Neuron (in vitro differentiated cells): ENCODE measurements around the gene WNT9A.

Experiments used
- H2AFZ ChIP-seq: one replicate; pipeline ENCODE4 v1.6.1; 2013; ENCODE audit warnings: low read depth, mild to moderate bottlenecking, inconsistent platforms, low read length, moderate library complexity
- H3K27me3 ChIP-seq: one replicate; pipeline ENCODE4 v1.6.1; 2013; ENCODE audit warnings: low read length; ENCODE audit not compliant: insufficient read depth
- H3K36me3 ChIP-seq: one replicate; pipeline ENCODE4 v1.6.1; 2013; ENCODE audit warnings: low read length; ENCODE audit not compliant: insufficient read depth
- H3K4me1 ChIP-seq: one replicate; pipeline ENCODE4 v1.6.1; 2013; ENCODE audit warnings: low read length; ENCODE audit not compliant: insufficient read depth
- H3K4me3 ChIP-seq: 2 replicates; pipeline ENCODE4 v1.5.1; 2013; ENCODE audit warnings: mild to moderate bottlenecking, low read length, moderate library complexity
- H3K9me3 ChIP-seq: one replicate; pipeline ENCODE4 v1.6.1; 2013; ENCODE audit warnings: low read length

Gene WNT9A

GRCh38 chr1:227893949-227894721 is 53.6 kb downstream of the WNT9A start:
- H2AFZ ChIP-seq, result no peak overlapping the region
- H3K4me1 ChIP-seq, result no peaks in the 10 kb centered on the region
- H3K36me3 ChIP-seq, result no peaks in the 10 kb centered on the region
- H3K4me3 ChIP-seq, result no peak overlapping the region
- no peaks in the 10 kb centered on the region for H3K27me3 ChIP-seq
- H3K9me3 ChIP-seq, result no peaks in the 10 kb centered on the region

GRCh38 chr1:227893300-227893948 is 54.3 kb downstream of the WNT9A start:
- Histone ChIP-seq H3K4me1 (no peaks in the 10 kb centered on the region), H3K27me3 (no peaks in the 10 kb centered on the region), H2AFZ (no peak overlapping the region), H3K4me3 (no peak overlapping the region), H3K9me3 (no peaks in the 10 kb centered on the region), H3K36me3 (no peaks in the 10 kb centered on the region)

GRCh38 chr1:227892489-227893299 is 55.0 kb downstream of the WNT9A start:
- no peak overlapping the region for H3K4me3 ChIP-seq
- H2AFZ ChIP-seq, result no peak overlapping the region
- H3K9me3 ChIP-seq, result no peaks in the 10 kb centered on the region
- no peaks in the 10 kb centered on the region for H3K36me3 ChIP-seq
- H3K4me1 ChIP-seq, result no peaks in the 10 kb centered on the region
- H3K27me3 ChIP-seq, result no peaks in the 10 kb centered on the region

- Histone ChIP-seq H2AFZ (no peak overlapping the region), H3K4me1 (peaks cover 2% of the 10 kb centered on the region), H3K27me3 (no peaks in the 10 kb centered on the region), H3K9me3 (no peaks in the 10 kb centered on the region), H3K4me3 (no peak overlapping the region), H3K36me3 (no peaks in the 10 kb centered on the region)
Measured at GRCh38 chr1:227891955-227892488, 55.7 kb downstream of the WNT9A start.

GRCh38 chr1:227891223-227891954 is 56.3 kb downstream of the WNT9A start:
- Histone ChIP-seq H3K4me3 (no peak overlapping the region), H3K9me3 (no peaks in the 10 kb centered on the region), H3K4me1 (peaks cover 5% of the 10 kb centered on the region), H2AFZ (no peak overlapping the region), H3K36me3 (no peaks in the 10 kb centered on the region), H3K27me3 (no peaks in the 10 kb centered on the region)

- no peaks in the 10 kb centered on the region for H3K36me3 ChIP-seq
- H3K27me3 ChIP-seq, result no peaks in the 10 kb centered on the region
- no peak overlapping the region for H2AFZ ChIP-seq
- H3K9me3 ChIP-seq, result no peaks in the 10 kb centered on the region
- H3K4me1 ChIP-seq, result peaks cover 5% of the 10 kb centered on the region
- H3K4me3 ChIP-seq, result no peak overlapping the region
Measured at GRCh38 chr1:227890451-227891222, 57.1 kb downstream of the WNT9A start.

- Histone ChIP-seq H3K4me3 (no peak overlapping the region), H3K4me1 (peaks cover 5% of the 10 kb centered on the region), H3K9me3 (no peaks in the 10 kb centered on the region), H3K27me3 (no peaks in the 10 kb centered on the region), H3K36me3 (no peaks in the 10 kb centered on the region), H2AFZ (no peak overlapping the region)
Measured at GRCh38 chr1:227889863-227890405, 57.8 kb downstream of the WNT9A start.

- Histone ChIP-seq H3K4me1 (peaks cover 5% of the 10 kb centered on the region), H3K27me3 (no peaks in the 10 kb centered on the region), H3K36me3 (no peaks in the 10 kb centered on the region), H3K4me3 (no peak overlapping the region), H3K9me3 (no peaks in the 10 kb centered on the region), H2AFZ (no peak overlapping the region)
Measured at GRCh38 chr1:227889047-227889862, 58.5 kb downstream of the WNT9A start.

GRCh38 chr1:227888404-227889046 is 59.2 kb downstream of the WNT9A start:
- Histone ChIP-seq H3K27me3 (no peaks in the 10 kb centered on the region), H3K9me3 (no peaks in the 10 kb centered on the region), H3K4me3 (no peak overlapping the region), H3K4me1 (peaks cover 5% of the 10 kb centered on the region), H2AFZ (no peak overlapping the region), H3K36me3 (no peaks in the 10 kb centered on the region)

GRCh38 chr1:227887697-227888403 is 59.9 kb downstream of the WNT9A start:
- H3K36me3 ChIP-seq, result no peaks in the 10 kb centered on the region
- no peak overlapping the region for H2AFZ ChIP-seq
- no peaks in the 10 kb centered on the region for H3K9me3 ChIP-seq
- no peaks in the 10 kb centered on the region for H3K27me3 ChIP-seq
- H3K4me3 ChIP-seq, result no peak overlapping the region
- H3K4me1 ChIP-seq, result peaks cover 5% of the 10 kb centered on the region
